Nephron progenitor cell (in vitro differentiated cells): ENCODE results near the gene MAB21L3.

ENCODE experiments used
- DNase-seq: peaks from one replicate; pipeline ENCODE4 v3.0.0; 2021
- H3K27ac Mint-ChIP-seq: 2 replicates; pipeline ENCODE4 v1.8.0; 2021; ENCODE audit warnings: mild to moderate bottlenecking, moderate library complexity, mixed read lengths
- H3K27me3 Mint-ChIP-seq: 2 replicates; pipeline ENCODE4 v1.8.0; 2021; ENCODE audit warnings: mild to moderate bottlenecking, low read depth, mixed read lengths; ENCODE audit not compliant: poor library complexity
- H3K36me3 Mint-ChIP-seq: 2 replicates; pipeline ENCODE4 v1.8.0; 2021; ENCODE audit warnings: low read depth, mixed read lengths
- H3K4me1 Mint-ChIP-seq: 2 replicates; pipeline ENCODE4 v1.8.0; 2021; ENCODE audit warnings: mixed read lengths
- H3K4me3 Mint-ChIP-seq: 2 replicates; pipeline ENCODE4 v1.8.0; 2021; ENCODE audit warnings: mild to moderate bottlenecking, moderate library complexity, mixed read lengths
- H3K9me3 Mint-ChIP-seq: 2 replicates; pipeline ENCODE4 v1.8.0; 2021; ENCODE audit warnings: mild to moderate bottlenecking, moderate library complexity, mixed read lengths
- CTCF ChIP-seq: fragments of 200-600 bp; sonication (generic); IDR thresholded peaks from 2 replicates; pipeline ENCODE4 v1.5.0; 2021; ENCODE audit warnings: antibody characterized with exemption

The MAB21L3 gene

GRCh38 chr1:116175611-116176010 is 64.4 kb downstream of the MAB21L3 start:
- H3K4me1 Mint-ChIP-seq, result no peaks in the 10 kb centered on the region
- DNase-seq, result no peak
- H3K36me3 Mint-ChIP-seq, result no peaks in the 10 kb centered on the region
- H3K27me3 Mint-ChIP-seq, result peaks cover 9% of the 10 kb centered on the region
- H3K27ac Mint-ChIP-seq, result no peak overlapping the region
- TF ChIP-seq CTCF, result no peak
- no peaks in the 10 kb centered on the region for H3K9me3 Mint-ChIP-seq
- no peak overlapping the region for H3K4me3 Mint-ChIP-seq

DNA sequence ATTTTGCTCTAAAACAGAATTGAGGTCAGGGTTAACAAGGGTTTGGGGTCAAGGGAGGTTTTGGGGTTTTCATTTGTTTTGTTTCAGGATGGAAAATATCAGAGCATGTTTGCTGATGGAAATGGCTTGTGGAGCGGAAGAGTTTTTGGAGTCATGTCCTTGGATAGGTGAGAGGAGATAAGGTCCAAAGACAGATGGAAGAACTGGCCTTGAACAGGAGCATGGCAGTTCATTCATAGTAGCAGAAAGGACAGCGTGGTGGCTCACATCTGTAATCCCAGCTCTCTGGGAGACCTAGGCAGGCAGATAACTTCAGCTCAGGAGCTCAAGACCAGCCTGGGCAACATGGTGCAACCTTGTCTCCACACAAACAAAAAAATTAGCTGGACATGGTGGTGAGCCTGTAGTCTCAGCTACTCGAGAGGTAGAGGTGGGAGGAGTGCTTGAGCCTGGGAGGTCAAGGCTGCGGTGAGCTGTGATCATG is 65.1 kb downstream of the MAB21L3 start:
- H3K27me3 Mint-ChIP-seq, result peaks cover 9% of the 10 kb centered on the region
- no peaks in the 10 kb centered on the region for H3K9me3 Mint-ChIP-seq
- H3K27ac Mint-ChIP-seq, result no peak overlapping the region
- no peak for DNase-seq
- H3K36me3 Mint-ChIP-seq, result no peaks in the 10 kb centered on the region
- TF ChIP-seq CTCF, result no peak
- no peak overlapping the region for H3K4me3 Mint-ChIP-seq
- no peaks in the 10 kb centered on the region for H3K4me1 Mint-ChIP-seq

GRCh38 chr1:116177861-116178260 is 66.7 kb downstream of the MAB21L3 start:
- no peak for DNase-seq
- no peaks in the 10 kb centered on the region for H3K36me3 Mint-ChIP-seq
- peaks cover 9% of the 10 kb centered on the region for H3K27me3 Mint-ChIP-seq
- no peaks in the 10 kb centered on the region for H3K4me1 Mint-ChIP-seq
- TF ChIP-seq CTCF, result no peak
- no peak overlapping the region for H3K4me3 Mint-ChIP-seq
- no peaks in the 10 kb centered on the region for H3K9me3 Mint-ChIP-seq
- H3K27ac Mint-ChIP-seq, result no peak overlapping the region

DNA sequence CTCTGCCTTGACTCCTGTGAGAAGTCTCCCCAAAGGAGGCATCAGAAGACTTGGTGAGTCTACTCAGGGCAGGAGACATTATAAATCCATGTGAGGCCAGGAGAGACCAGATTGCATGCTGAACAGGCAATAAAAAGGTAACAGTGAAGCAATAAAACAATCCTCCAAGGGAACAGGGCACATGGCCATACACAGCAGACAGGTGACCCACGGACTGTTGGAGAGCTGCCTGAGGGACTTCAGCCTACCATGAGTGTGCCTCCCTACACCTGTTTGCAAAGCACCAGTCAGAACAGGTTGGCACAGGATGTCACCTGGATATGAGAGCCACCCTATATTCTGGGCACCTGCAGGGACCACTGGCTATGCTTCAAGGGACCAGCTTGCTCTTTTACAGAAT is 67.6 kb downstream of the MAB21L3 start:
- H3K27me3 Mint-ChIP-seq, result peaks cover 9% of the 10 kb centered on the region
- H3K4me1 Mint-ChIP-seq, result no peaks in the 10 kb centered on the region
- H3K4me3 Mint-ChIP-seq, result no peak overlapping the region
- no peak for TF ChIP-seq CTCF
- no peak for DNase-seq
- no peak overlapping the region for H3K27ac Mint-ChIP-seq
- no peaks in the 10 kb centered on the region for H3K9me3 Mint-ChIP-seq
- no peaks in the 10 kb centered on the region for H3K36me3 Mint-ChIP-seq

DNA sequence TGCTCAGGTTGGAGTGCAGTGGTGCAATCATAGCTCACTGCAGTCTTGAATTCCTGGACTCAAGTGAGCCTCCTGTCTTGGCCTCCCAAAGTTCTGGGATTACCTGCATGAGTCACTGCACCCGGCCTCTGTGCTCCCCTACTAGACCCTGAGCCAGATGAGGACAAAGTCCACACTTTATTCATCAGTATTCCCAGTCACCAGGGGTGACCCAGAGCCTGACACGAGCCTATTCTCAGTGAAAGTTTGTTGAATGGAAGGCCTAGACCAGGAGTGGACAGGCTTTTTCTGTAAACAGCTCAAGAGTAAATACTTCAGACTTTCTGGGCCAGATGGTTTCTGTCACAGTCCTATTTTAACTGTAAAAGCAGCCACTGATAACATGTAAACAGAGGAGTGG is 68.2 kb downstream of the MAB21L3 start:
- H3K4me3 Mint-ChIP-seq, result no peak overlapping the region
- H3K27ac Mint-ChIP-seq, result no peak overlapping the region
- H3K36me3 Mint-ChIP-seq, result no peaks in the 10 kb centered on the region

More for the DNA sequence above, 68.2 kb downstream of the MAB21L3 start:
- Mint-ChIP-seq H3K9me3 (no peaks in the 10 kb centered on the region), H3K27me3 (peaks cover 9% of the 10 kb centered on the region), H3K4me1 (no peaks in the 10 kb centered on the region)
- no peak for DNase-seq
- no peak for TF ChIP-seq CTCF
